Upper lobe of left lung (tissue), 6 donors: ENCODE results near the gene TMC3. TPM values are rescaled to one million over a fixed set of nuclear protein-coding genes. Genes with fewer than 3 reads are reported as not detected.

Experiments used
- ATAC-seq, 2 donors: fragments of 200-7000 bp; cut with Tn5 transposase; one replicate each; pipeline ENCODE4 v1.9.1; 2022; ENCODE audit warnings: mild to moderate bottlenecking in 2 of 2, moderate library complexity in 2 of 2; ENCODE audit not compliant: low FRiP score in 2 of 2
- DNase-seq, 2 donors: peaks; one replicate each; pipeline ENCODE4 v3.0.0-alpha.2; 2019 to 2020
- H3K27ac ChIP-seq, 4 donors: fragments of 200-600 bp; sonication (generic); one replicate each; pipeline ENCODE4 v1.5.1; 2016 to 2019
- H3K27me3 ChIP-seq, 4 donors: fragments of 200-600 bp; sonication (generic); one replicate each; pipeline ENCODE4 v1.5.1; 2017 to 2019
- H3K36me3 ChIP-seq, 4 donors: fragments of 200-600 bp; sonication (generic); one replicate each; pipeline ENCODE4 v1.5.1; 2016 to 2019
- H3K4me1 ChIP-seq, 4 donors: fragments of 200-600 bp; sonication (generic); one replicate each; pipeline ENCODE4 v1.5.1; 2018 to 2019
- H3K4me3 ChIP-seq, 4 donors: fragments of 200-600 bp; sonication (generic); one replicate each; pipeline ENCODE4 v1.5.1; 2017 to 2019; ENCODE audit warnings: mild to moderate bottlenecking in 2 of 4, moderate library complexity in 1 of 4
- H3K9me3 ChIP-seq, 4 donors: fragments of 200-600 bp; sonication (generic); one replicate each; pipeline ENCODE4 v1.5.1; 2018 to 2019
- EP300 ChIP-seq, 4 donors: sonication (generic); formaldehyde crosslinking; IDR thresholded peaks; one replicate each; pipeline ENCODE4 v1.5.1; 2017; ENCODE audit warnings: antibody characterized with exemption in 4 of 4, control low read depth in 2 of 4
- POLR2A ChIP-seq, 4 donors: fragments of 450-650 bp; IDR thresholded peaks; one replicate each; pipeline ENCODE4 v1.5.1; 2016 to 2017; ENCODE audit warnings: antibody characterized with exemption in 4 of 4, mild to moderate bottlenecking in 2 of 4
- POLR2AphosphoS5 ChIP-seq, 2 donors: sonication (generic); formaldehyde crosslinking; IDR thresholded peaks; one replicate each; pipeline ENCODE4 v1.5.1; 2017; ENCODE audit warnings: antibody characterized with exemption in 2 of 2
- WGBS, 2 donors: methylation state at CpG; one replicate each; pipeline ENCODE4 v1.1.5; 2017 to 2018; 5-methylcytosine and 5-hydroxymethylcytosine counted together
- total RNA-seq, 6 donors: library from RNA; depleted of rRNA in 4 of 6; stranded (reverse); fragments of >200 nt in 4 of 6; gene quantifications; one replicate each; pipeline versions ENCODE4 v1.1.0 to v1.2.1, GENCODE V29; 2016 to 2021
- TF ChIP-seq, protein P1 (sequence below), 6 experiments: fragments of 450-650 bp in 4 of 6; fragments of 200-600 bp in 2 of 6; sonication (generic) in 2 of 6; IDR thresholded peaks; one replicate each; pipeline ENCODE4 v1.5.1; 2016 to 2019; ENCODE audit warnings: antibody characterized with exemption in 6 of 6
- donor health status: DM: no; HTN: no; CAD: no; lungs with moderate emphysema.
- donor health status: DM: no; HTN: yes; CAD: no; lungs with severe emphysema.

The TMC3 gene
- total RNA-seq, 6 donors from 2014 or later: not detected

DNA sequence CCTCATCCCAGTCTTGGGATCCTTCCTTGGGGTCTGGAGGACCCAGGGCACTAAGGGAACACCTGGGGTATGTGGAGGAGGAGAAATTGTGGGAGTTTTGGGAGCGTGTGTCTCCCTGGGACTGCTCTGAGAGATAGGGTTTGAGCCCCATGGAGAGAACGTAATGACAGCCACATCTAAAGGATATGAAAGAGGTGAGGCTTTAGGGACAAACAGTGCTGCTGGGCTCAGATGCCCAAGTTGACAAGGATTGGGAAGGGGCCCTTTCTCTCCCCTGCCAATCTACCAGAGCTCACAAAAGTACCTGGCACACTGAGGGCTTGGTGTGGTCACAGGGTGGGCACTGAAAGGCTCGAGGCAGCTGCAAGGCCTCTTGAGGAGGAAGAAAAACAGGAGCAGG is 36.8 kb downstream of the TMC3 start:
- Histone ChIP-seq H3K36me3 (no peaks in the 10 kb centered on the region), H3K27ac (no peak overlapping the region), H3K4me3 (no peak overlapping the region), H3K4me1 (no peaks in the 10 kb centered on the region), H3K9me3 (no peaks in the 10 kb centered on the region), H3K27me3 (no peaks in the 10 kb centered on the region)
- ATAC-seq: no peak
- DNase-seq: no peak
- TF ChIP-seq EP300 (IDR thresholded peaks at IDR 0.05): no peak
- WGBS, 2 donors: 85 to 100% methylated on average over 3 of the region's 3 CpGs

DNA sequence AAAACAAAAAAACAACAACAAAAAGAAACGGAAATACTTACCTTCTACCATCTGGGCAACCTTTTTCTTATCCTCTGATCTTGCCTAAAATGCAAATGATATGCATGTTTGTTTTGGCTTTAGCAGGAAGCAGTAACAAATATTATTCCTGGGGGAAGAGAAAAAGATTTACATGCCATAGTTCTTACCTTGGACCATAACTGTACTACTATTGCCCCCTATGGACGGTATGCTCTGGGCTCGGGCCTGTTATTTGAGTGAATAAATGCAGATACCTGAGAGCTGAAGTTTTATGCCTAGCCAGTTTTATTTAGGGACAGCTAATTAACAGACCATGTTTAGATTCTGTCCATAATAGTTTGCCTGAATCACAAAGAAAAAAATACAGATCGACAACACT is 37.4 kb downstream of the TMC3 start:
- DNase-seq (no peak), ATAC-seq (no peak)
- H3K36me3 ChIP-seq: no peaks in the 10 kb centered on the region
- no peaks in the 10 kb centered on the region for H3K9me3 ChIP-seq
- no peak for TF ChIP-seq POLR2A (IDR thresholded peaks at IDR 0.05)
- TF ChIP-seq POLR2AphosphoS5 (IDR thresholded peaks at IDR 0.05): no peak
- TF ChIP-seq, protein P1, sequence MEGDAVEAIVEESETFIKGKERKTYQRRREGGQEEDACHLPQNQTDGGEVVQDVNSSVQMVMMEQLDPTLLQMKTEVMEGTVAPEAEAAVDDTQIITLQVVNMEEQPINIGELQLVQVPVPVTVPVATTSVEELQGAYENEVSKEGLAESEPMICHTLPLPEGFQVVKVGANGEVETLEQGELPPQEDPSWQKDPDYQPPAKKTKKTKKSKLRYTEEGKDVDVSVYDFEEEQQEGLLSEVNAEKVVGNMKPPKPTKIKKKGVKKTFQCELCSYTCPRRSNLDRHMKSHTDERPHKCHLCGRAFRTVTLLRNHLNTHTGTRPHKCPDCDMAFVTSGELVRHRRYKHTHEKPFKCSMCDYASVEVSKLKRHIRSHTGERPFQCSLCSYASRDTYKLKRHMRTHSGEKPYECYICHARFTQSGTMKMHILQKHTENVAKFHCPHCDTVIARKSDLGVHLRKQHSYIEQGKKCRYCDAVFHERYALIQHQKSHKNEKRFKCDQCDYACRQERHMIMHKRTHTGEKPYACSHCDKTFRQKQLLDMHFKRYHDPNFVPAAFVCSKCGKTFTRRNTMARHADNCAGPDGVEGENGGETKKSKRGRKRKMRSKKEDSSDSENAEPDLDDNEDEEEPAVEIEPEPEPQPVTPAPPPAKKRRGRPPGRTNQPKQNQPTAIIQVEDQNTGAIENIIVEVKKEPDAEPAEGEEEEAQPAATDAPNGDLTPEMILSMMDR (IDR thresholded peaks at IDR 0.05): no peak
- no peak for TF ChIP-seq EP300 (IDR thresholded peaks at IDR 0.05)
- no peak overlapping the region for H3K4me3 ChIP-seq
- 89 to 94% methylated on average over 4 of the region's 4 CpGs for WGBS, 2 donors
- H3K27me3 ChIP-seq: no peaks in the 10 kb centered on the region
- no peaks in the 10 kb centered on the region for H3K4me1 ChIP-seq
- no peak overlapping the region for H3K27ac ChIP-seq

DNA sequence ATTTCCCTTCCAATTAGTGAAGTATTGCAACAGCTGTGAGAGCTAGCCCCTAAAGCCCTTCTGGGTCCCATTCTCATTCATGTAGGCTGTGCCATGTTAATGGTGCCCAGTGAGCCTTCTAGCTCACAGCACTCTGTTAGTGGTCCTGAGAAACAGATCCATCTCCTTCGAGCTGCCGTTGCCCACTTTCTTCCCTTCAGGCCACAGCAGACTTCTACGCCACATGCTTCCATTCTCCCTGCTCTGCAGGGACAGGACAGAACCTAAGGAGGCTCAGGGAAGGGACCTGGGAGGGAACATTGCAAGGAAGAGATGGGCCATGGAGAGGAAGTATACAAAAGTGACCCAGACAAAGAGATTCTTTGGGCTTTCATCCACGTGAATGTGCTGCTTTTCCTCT is 38.4 kb downstream of the TMC3 start:
- no peak for TF ChIP-seq POLR2AphosphoS5 (IDR thresholded peaks at IDR 0.05)
- TF ChIP-seq, protein P1 (IDR thresholded peaks at IDR 0.05): no peak
- Histone ChIP-seq H3K36me3 (no peaks in the 10 kb centered on the region), H3K4me3 (no peak overlapping the region), H3K27me3 (no peaks in the 10 kb centered on the region), H3K27ac (no peak overlapping the region), H3K9me3 (no peaks in the 10 kb centered on the region), H3K4me1 (no peaks in the 10 kb centered on the region)
- 91 to 93% methylated on average over 4 of the region's 4 CpGs for WGBS, 2 donors
- no peak for DNase-seq
- ATAC-seq: no peak

DNA sequence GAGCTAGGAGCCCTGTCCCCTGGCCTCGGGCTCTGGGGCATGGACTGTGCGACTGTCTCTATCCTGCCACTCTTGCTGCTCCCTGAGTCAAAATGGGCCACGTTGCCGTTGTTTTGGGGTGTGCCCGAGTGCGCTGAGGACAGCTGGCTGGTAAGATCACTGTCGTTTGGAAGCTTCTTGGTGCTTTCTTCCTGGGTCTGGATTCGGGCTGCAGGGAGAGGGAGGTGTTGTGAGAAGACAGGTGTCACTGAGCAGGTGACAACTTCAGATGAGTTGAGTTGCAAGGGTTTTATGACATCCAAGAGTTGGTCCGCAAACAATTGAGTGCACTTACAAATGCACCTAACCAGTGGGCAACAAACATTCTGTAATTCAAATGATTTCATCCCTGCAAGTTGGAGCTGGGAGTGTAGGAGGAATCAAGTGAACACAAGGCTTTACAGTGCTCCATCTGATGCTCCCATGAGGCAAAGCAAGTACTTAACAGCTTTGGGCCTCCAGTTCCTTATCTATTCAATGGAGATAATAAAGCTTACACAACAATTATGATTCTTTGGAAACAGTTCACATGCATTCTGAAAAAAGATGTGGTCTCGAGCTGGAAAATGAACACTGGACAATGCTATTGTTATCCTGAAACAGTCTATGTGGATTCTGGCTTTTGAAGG is 39.1 kb downstream of the TMC3 start:
- 93 to 94% methylated on average over 8 to 10 of the region's 10 CpGs for WGBS, 2 donors
- DNase-seq (no peak), ATAC-seq (no peak)
- no peak for TF ChIP-seq POLR2A (IDR thresholded peaks at IDR 0.05)
- TF ChIP-seq, protein P1 (IDR thresholded peaks at IDR 0.05): no peak
- no peak for TF ChIP-seq POLR2AphosphoS5 (IDR thresholded peaks at IDR 0.05)
- TF ChIP-seq EP300 (IDR thresholded peaks at IDR 0.05): no peak
- Histone ChIP-seq H3K36me3 (no peaks in the 10 kb centered on the region), H3K4me1 (no peaks in the 10 kb centered on the region), H3K27me3 (no peaks in the 10 kb centered on the region), H3K9me3 (no peaks in the 10 kb centered on the region), H3K4me3 (no peak overlapping the region), H3K27ac (no peak overlapping the region)

DNA sequence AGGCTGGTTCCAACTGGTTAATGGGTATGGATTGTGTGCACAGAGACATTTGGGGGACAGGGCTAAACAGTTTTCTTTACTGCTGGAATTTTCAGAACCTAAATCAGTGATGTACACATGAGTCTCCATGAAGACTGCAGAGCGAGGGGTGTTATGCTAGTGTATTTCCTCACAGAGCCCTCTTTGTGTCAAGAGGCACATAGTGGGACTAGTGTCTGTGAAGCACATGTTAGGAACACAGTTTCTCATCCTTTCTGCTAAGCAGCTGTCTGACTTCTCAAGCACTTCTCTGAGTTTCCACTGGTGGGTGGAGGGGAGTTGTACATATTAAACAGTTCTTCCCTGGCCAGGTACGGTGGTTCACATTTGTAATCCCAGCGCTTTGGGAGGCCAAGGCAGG is 40.6 kb downstream of the TMC3 start:
- WGBS, 2 donors: 91 to 96% methylated on average over 3 of the region's 3 CpGs
- no peak for TF ChIP-seq EP300 (IDR thresholded peaks at IDR 0.05)
- TF ChIP-seq, protein P1 (IDR thresholded peaks at IDR 0.05): no peak
- TF ChIP-seq POLR2AphosphoS5 (IDR thresholded peaks at IDR 0.05): no peak
- TF ChIP-seq POLR2A (IDR thresholded peaks at IDR 0.05): no peak
- H3K4me1 ChIP-seq: no peaks in the 10 kb centered on the region
- no peak for DNase-seq
- H3K4me3 ChIP-seq: no peak overlapping the region
- H3K36me3 ChIP-seq: no peaks in the 10 kb centered on the region
- no peak overlapping the region for H3K27ac ChIP-seq
- no peaks in the 10 kb centered on the region for H3K9me3 ChIP-seq
- no peak for ATAC-seq
- no peaks in the 10 kb centered on the region for H3K27me3 ChIP-seq
